Epithelial cell of esophagus (primary cell): ENCODE results near the gene JMJD1C.

Source experiments
- DNase-seq: peaks from one replicate; pipeline ENCODE4 v3.0.0; 2010; ENCODE audit warnings: low read depth
- H3K4me3 ChIP-seq: 2 replicates; pipeline ENCODE4 v1.5.1; 2011; ENCODE audit warnings: mild to moderate bottlenecking, low read length, control low read depth
- TF ChIP-seq, protein P1 (sequence below): IDR thresholded peaks from 2 replicates; pipeline ENCODE4 v1.5.1; 2011; ENCODE audit warnings: low read depth, mild to moderate bottlenecking, low read length, control low read depth, inconsistent platforms; ENCODE audit not compliant: insufficient read depth; ENCODE audit errors: missing control alignments

The JMJD1C gene

DNA sequence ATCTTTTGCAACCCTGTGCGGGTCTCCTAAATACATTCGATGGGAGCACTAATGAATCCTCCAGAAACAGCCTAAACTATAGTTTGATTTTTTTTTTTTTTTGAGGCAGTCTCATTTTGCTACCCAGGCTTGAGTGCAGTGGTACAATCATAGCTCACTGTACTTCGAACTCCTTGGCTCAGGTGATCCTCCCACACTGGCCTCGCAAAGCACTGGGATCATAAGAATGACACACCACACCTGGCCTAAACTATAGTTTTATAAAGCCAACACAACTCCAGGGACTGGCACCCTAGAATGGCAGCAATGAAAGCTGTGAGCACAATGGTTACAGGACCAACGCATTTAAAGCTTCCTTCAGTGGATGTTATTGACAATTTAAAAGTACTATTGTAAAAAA lies 14.5 kb upstream of the JMJD1C start:
- DNase-seq: no peak
- no peak overlapping the region for H3K4me3 ChIP-seq
- TF ChIP-seq, protein P1, sequence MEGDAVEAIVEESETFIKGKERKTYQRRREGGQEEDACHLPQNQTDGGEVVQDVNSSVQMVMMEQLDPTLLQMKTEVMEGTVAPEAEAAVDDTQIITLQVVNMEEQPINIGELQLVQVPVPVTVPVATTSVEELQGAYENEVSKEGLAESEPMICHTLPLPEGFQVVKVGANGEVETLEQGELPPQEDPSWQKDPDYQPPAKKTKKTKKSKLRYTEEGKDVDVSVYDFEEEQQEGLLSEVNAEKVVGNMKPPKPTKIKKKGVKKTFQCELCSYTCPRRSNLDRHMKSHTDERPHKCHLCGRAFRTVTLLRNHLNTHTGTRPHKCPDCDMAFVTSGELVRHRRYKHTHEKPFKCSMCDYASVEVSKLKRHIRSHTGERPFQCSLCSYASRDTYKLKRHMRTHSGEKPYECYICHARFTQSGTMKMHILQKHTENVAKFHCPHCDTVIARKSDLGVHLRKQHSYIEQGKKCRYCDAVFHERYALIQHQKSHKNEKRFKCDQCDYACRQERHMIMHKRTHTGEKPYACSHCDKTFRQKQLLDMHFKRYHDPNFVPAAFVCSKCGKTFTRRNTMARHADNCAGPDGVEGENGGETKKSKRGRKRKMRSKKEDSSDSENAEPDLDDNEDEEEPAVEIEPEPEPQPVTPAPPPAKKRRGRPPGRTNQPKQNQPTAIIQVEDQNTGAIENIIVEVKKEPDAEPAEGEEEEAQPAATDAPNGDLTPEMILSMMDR: no peak

DNA sequence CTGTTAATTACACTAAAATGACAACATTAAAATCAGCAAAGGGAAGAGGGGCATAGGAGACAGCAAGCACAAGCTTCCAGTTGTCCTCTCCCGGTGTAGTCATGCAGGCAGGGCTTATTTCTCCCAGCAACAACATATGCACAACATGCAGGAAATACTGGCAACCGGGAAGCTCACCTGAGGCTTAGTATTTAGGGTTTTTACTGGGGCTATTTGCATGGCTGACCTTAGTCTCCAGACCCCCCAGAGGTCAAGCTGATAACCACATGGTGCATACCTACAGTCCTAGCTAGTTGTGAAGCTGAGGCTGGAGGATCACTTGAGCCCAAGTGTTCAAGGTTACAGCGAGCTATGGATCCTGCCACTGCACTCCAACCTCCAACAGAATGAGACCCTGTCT lies 12.8 kb upstream of the JMJD1C start:
- TF ChIP-seq, protein P1: no peak
- no peak for DNase-seq
- no peak overlapping the region for H3K4me3 ChIP-seq

- no peak overlapping the region for H3K4me3 ChIP-seq
- DNase-seq: no peak
- TF ChIP-seq, protein P1: no peak
Observed at GRCh38 chr10:63477927-63478326, 12.2 kb upstream of the JMJD1C start.

DNA sequence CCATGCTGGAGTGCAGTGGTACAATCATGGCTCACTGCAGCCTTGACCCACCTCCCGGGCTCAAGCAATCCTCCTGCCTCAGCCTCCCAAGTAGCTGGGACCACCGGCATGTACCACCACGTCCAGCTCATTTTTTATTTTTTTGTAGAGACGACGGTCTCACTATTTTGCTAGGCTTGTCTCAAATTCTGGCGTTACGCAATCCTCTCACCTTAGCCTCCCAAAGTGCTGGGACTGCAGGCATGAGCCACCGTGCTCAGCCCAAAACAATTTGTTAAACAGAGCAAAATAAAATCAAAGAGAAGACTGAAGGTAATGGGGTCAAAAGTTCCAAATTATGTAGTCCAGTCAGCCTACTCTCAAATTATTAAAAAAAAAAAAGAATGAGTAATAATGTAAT lies 8.7 kb upstream of the JMJD1C start:
- DNase-seq: no peak
- H3K4me3 ChIP-seq: no peak overlapping the region
- TF ChIP-seq, protein P1: no peak

DNA sequence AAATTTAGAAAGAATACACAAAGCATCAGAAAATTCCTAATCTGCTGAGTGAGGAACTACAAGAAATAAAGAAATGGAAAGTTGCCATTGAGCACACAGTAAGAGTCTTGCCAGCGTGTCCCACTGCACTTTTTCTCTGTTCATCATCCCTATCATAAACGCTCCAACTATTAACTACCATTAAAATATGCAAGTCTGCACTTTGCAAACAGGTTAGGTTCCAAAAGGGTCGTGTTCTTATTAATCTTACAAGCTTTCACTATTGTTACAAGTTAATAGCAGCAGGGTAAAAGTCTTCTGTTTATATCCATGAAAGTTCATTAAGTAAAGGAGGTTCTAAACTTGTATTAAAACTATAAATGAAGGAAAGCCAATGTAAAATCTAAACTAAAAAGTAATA lies 5.2 kb upstream of the JMJD1C start:
- DNase-seq: no peak
- TF ChIP-seq, protein P1: no peak
- no peak overlapping the region for H3K4me3 ChIP-seq

GRCh38 chr10:63468947-63469346 lies 3.2 kb upstream of the JMJD1C start:
- H3K4me3 ChIP-seq: no peak overlapping the region
- TF ChIP-seq, protein P1: no peak
- DNase-seq: no peak

- TF ChIP-seq, protein P1: no peak
- no peak overlapping the region for H3K4me3 ChIP-seq
- DNase-seq: no peak
Observed at GRCh38 chr10:63467841-63468240, 2.1 kb upstream of the JMJD1C start.
